Erythroblast (primary cell): ENCODE results near the gene ADGRD1.

Source experiments
- GATA1 ChIP-seq: IDR thresholded peaks from 2 replicates; pipeline ENCODE4 v1.6.1; 2011; ENCODE audit warnings: low read depth, mild to moderate bottlenecking, control low read depth, low read length, moderate library complexity
- POLR2A ChIP-seq: IDR thresholded peaks from 2 replicates; pipeline ENCODE4 v1.6.1; 2011; ENCODE audit warnings: mild to moderate bottlenecking, low read length

DNA sequence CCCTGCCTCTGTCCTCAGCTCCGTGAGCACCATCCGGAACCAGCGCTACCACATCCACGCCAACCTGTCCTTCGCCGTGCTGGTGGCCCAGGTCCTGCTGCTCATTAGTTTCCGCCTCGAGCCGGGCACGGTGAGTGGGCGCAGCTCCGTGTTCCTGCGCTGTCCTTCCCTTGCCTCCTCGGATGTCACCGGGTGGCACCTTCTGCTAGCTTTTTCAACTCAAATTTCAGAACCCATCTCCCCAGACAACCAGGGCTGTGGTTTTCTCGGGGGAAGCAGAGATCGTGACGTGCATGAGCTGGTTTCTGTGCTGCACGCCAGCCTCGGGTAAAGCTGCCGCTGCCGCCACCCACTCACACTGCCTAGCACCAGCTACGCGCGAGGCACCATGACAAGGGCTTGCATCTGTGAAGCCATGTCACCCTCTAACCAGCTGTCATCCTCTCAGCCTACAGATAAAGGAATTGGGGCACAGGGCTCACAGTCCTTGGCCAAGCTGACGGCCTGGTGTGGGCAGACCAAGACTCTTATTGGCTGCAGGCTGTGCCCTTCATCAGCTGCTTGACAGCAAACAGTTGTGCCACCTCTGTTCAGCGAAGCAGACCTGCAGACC lies 152.1 kb downstream of the ADGRD1 start:
- TF ChIP-seq POLR2A (no peak), GATA1 (no peak)
